ENCODE results near the gene LCMT1.
"Not testable (repeated sequence)": the region's sequence is repeated elsewhere in the genome, so short reads cannot be mapped to it uniquely, and the experiment has no call there.

LCMT1 gene

DNA sequence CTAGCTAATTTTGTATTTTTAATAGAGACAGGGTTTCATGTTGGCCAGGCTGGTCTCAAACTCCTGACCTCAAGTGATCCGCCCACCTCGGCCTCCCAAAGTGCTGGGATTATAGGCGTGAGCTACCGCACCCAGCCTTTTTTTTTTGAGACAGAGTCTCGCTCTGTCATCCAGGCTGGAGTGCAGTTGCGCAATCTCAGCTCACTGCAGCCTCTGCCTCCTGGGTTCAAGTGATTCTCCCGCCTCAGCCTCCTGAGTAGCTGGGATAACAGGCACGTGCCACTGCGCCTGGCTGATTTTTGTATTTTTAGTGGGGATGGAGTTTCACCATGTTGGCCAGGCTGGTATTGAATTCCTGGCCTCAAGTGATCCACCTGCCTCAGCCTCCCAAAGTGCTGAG lies 56.4 kb downstream of the LCMT1 start:
- H3K9me3 ChIP-seq (ENCODE audit: control insufficient read depth in 2 of 2, low read length in 2 of 2); H3K27me3 ChIP-seq (ENCODE audit: control insufficient read depth in 1 of 2, insufficient read depth in 2 of 2, low read length in 2 of 2); H3K27ac ChIP-seq (ENCODE audit: low read length); H3K9ac ChIP-seq (ENCODE audit: low read length in 2 of 2); H3K4me1 ChIP-seq (ENCODE audit: control insufficient read depth, insufficient read depth, low read length); H3K4me3 ChIP-seq (ENCODE audit: low read length in 2 of 2): not testable (repeated sequence)
- H3K36me3 ChIP-seq (ENCODE audit: control insufficient read depth in 2 of 2, insufficient read depth in 2 of 2, low read length in 2 of 2), result peaks cover 47 to 52% of the 10 kb centered on the region in 2 donors

GRCh38 chr16:25171390-25171789 lies 59.8 kb downstream of the LCMT1 start:
- peaks cover 36 to 46% of the 10 kb centered on the region in 2 donors for H3K36me3 ChIP-seq (ENCODE audit: control insufficient read depth in 2 of 2, insufficient read depth in 2 of 2, low read length in 2 of 2)
- H3K27ac ChIP-seq (ENCODE audit: low read length), result no peak overlapping the region
- no peaks in the 10 kb centered on the region for H3K9me3 ChIP-seq (ENCODE audit: control insufficient read depth in 2 of 2, low read length in 2 of 2)

DNA sequence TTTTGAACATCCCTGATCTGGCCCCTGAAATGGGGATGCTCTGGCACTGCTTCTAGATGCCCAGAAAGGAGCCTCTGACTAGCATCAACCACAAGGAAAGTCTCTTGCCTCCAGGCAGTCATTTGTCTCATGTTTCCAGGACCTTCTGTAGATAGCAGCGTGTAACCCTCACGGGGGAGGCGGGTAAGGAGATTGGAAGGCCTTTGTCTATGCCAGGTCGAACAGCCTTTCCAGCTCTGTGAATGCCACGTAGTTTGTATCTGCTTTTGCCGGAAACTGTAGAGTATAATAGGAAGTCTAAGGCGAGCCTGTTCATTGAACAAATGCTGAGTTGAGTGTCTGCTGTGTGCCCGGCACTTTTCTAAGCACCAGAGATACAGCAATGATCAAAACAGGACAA lies 61.3 kb downstream of the LCMT1 start:
- Histone ChIP-seq H3K27me3 (ENCODE audit: control insufficient read depth in 1 of 2, insufficient read depth in 2 of 2, low read length in 2 of 2) (no peaks in the 10 kb centered on the region), H3K9me3 (ENCODE audit: control insufficient read depth in 2 of 2, low read length in 2 of 2) (no peaks in the 10 kb centered on the region), H3K36me3 (ENCODE audit: control insufficient read depth in 2 of 2, insufficient read depth in 2 of 2, low read length in 2 of 2) (peaks cover 34 to 36% of the 10 kb centered on the region in 2 donors), H3K27ac (ENCODE audit: low read length) (no peak overlapping the region), H3K4me3 (ENCODE audit: low read length in 2 of 2) (no peak overlapping the region), H3K9ac (ENCODE audit: low read length in 2 of 2) (no peak overlapping the region), H3K4me1 (ENCODE audit: control insufficient read depth, insufficient read depth, low read length) (no peaks in the 10 kb centered on the region)

More at GRCh38 chr16:25171390-25171789, 59.8 kb downstream of the LCMT1 start:
- no peaks in the 10 kb centered on the region for H3K4me1 ChIP-seq (ENCODE audit: control insufficient read depth, insufficient read depth, low read length)
- no peak overlapping the region for H3K4me3 ChIP-seq (ENCODE audit: low read length in 2 of 2)
- H3K9ac ChIP-seq (ENCODE audit: low read length in 2 of 2), result no peak overlapping the region
- no peaks in the 10 kb centered on the region for H3K27me3 ChIP-seq (ENCODE audit: control insufficient read depth in 1 of 2, insufficient read depth in 2 of 2, low read length in 2 of 2)

GRCh38 chr16:25174285-25174684 lies 62.7 kb downstream of the LCMT1 start:
- Histone ChIP-seq H3K27me3 (ENCODE audit: control insufficient read depth in 1 of 2, insufficient read depth in 2 of 2, low read length in 2 of 2) (no peaks in the 10 kb centered on the region), H3K9ac (ENCODE audit: low read length in 2 of 2) (no peak overlapping the region), H3K36me3 (ENCODE audit: control insufficient read depth in 2 of 2, insufficient read depth in 2 of 2, low read length in 2 of 2) (peaks cover 35 to 37% of the 10 kb centered on the region in 2 donors), H3K27ac (ENCODE audit: low read length) (no peak overlapping the region), H3K9me3 (ENCODE audit: control insufficient read depth in 2 of 2, low read length in 2 of 2) (no peaks in the 10 kb centered on the region), H3K4me3 (ENCODE audit: low read length in 2 of 2) (no peak overlapping the region), H3K4me1 (ENCODE audit: control insufficient read depth, insufficient read depth, low read length) (no peaks in the 10 kb centered on the region)

DNA sequence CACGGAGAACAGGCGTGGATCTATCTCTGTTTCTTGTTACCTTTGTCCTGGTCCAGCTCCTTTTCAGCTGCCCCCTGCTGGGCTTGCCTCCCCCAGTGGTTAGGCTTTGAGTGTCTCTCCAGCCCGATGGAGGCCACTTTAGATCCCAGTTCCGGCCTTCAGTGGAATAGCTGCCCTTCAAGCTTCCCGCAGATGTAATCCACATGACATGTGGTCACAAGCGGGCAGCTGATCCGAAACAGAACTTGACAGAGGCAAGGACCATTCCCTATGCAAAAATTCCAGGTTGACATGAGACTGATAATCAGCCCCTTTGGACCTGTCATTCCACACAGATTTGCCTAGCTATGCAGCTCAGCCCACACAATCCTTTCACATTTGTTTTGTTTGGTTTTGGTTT lies 64.6 kb downstream of the LCMT1 start:
- Histone ChIP-seq H3K9ac (ENCODE audit: low read length in 2 of 2) (no peak overlapping the region), H3K27ac (ENCODE audit: low read length) (no peak overlapping the region), H3K9me3 (ENCODE audit: control insufficient read depth in 2 of 2, low read length in 2 of 2) (no peaks in the 10 kb centered on the region), H3K27me3 (ENCODE audit: control insufficient read depth in 1 of 2, insufficient read depth in 2 of 2, low read length in 2 of 2) (no peaks in the 10 kb centered on the region), H3K4me1 (ENCODE audit: control insufficient read depth, insufficient read depth, low read length) (no peaks in the 10 kb centered on the region), H3K4me3 (ENCODE audit: low read length in 2 of 2) (no peak overlapping the region), H3K36me3 (ENCODE audit: control insufficient read depth in 2 of 2, insufficient read depth in 2 of 2, low read length in 2 of 2) (peaks cover 26 to 31% of the 10 kb centered on the region in 2 donors)

- H3K4me3 ChIP-seq (ENCODE audit: low read length in 2 of 2), result no peak overlapping the region
- no peaks in the 10 kb centered on the region for H3K9me3 ChIP-seq (ENCODE audit: control insufficient read depth in 2 of 2, low read length in 2 of 2)
- H3K27ac ChIP-seq (ENCODE audit: low read length), result no peak overlapping the region
- H3K36me3 ChIP-seq (ENCODE audit: control insufficient read depth in 2 of 2, insufficient read depth in 2 of 2, low read length in 2 of 2), result peaks cover 25% of the 10 kb centered on the region in 2 donors
- H3K27me3 ChIP-seq (ENCODE audit: control insufficient read depth in 1 of 2, insufficient read depth in 2 of 2, low read length in 2 of 2), result no peaks in the 10 kb centered on the region
- H3K4me1 ChIP-seq (ENCODE audit: control insufficient read depth, insufficient read depth, low read length), result no peaks in the 10 kb centered on the region
- H3K9ac ChIP-seq (ENCODE audit: low read length in 2 of 2), result no peak overlapping the region
Observed at GRCh38 chr16:25177512-25177830, 65.9 kb downstream of the LCMT1 start.

GRCh38 chr16:25177831-25178688 lies 66.5 kb downstream of the LCMT1 start:
- H3K36me3 ChIP-seq (ENCODE audit: control insufficient read depth in 2 of 2, insufficient read depth in 2 of 2, low read length in 2 of 2), result peaks cover 21% of the 10 kb centered on the region in 2 donors
- H3K4me1 ChIP-seq (ENCODE audit: control insufficient read depth, insufficient read depth, low read length), result no peaks in the 10 kb centered on the region
- H3K9ac ChIP-seq (ENCODE audit: low read length in 2 of 2), result no peak overlapping the region
- no peak overlapping the region for H3K4me3 ChIP-seq (ENCODE audit: low read length in 2 of 2)
- H3K27me3 ChIP-seq (ENCODE audit: control insufficient read depth in 1 of 2, insufficient read depth in 2 of 2, low read length in 2 of 2), result no peaks in the 10 kb centered on the region
- no peaks in the 10 kb centered on the region for H3K9me3 ChIP-seq (ENCODE audit: control insufficient read depth in 2 of 2, low read length in 2 of 2)
- H3K27ac ChIP-seq (ENCODE audit: low read length), result no peak overlapping the region

GRCh38 chr16:25181236-25181635 lies 69.7 kb downstream of the LCMT1 start:
- peaks cover 8 to 13% of the 10 kb centered on the region in 2 donors for H3K36me3 ChIP-seq (ENCODE audit: control insufficient read depth in 2 of 2, insufficient read depth in 2 of 2, low read length in 2 of 2)
- not testable (repeated sequence) for H3K4me1 ChIP-seq (ENCODE audit: control insufficient read depth, insufficient read depth, low read length)

DNA sequence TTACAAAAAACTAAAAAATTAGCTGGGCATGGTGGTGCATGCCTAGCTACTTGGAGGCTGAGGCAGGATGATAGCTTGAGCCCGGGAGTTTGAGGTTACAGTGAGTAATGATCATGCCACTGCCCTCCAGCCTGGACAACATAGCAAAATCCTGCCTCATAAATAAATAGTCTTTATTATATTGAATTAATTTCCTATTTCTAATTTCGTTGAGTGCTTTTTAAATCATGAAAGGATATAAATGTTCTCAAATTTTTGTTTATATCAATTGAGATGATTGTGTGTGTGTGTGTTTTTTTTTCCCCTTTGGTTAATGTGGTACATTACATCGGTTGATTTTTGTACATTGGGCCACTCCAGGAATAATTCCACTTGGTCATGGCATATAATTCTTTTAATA lies 73.2 kb downstream of the LCMT1 start:
- Histone ChIP-seq H3K4me3 (ENCODE audit: low read length in 2 of 2) (no peak overlapping the region), H3K9me3 (ENCODE audit: control insufficient read depth in 2 of 2, low read length in 2 of 2) (no peaks in the 10 kb centered on the region), H3K27me3 (ENCODE audit: control insufficient read depth in 1 of 2, insufficient read depth in 2 of 2, low read length in 2 of 2) (no peaks in the 10 kb centered on the region), H3K27ac (ENCODE audit: low read length) (no peak overlapping the region), H3K36me3 (ENCODE audit: control insufficient read depth in 2 of 2, insufficient read depth in 2 of 2, low read length in 2 of 2) (no peaks in the 10 kb centered on the region), H3K4me1 (ENCODE audit: control insufficient read depth, insufficient read depth, low read length) (no peaks in the 10 kb centered on the region), H3K9ac (ENCODE audit: low read length in 2 of 2) (no peak overlapping the region)

More at GRCh38 chr16:25181236-25181635, 69.7 kb downstream of the LCMT1 start:
- H3K9me3 ChIP-seq (ENCODE audit: control insufficient read depth in 2 of 2, low read length in 2 of 2); H3K4me3 ChIP-seq (ENCODE audit: low read length in 2 of 2); H3K9ac ChIP-seq (ENCODE audit: low read length in 2 of 2); H3K27ac ChIP-seq (ENCODE audit: low read length); H3K27me3 ChIP-seq (ENCODE audit: control insufficient read depth in 1 of 2, insufficient read depth in 2 of 2, low read length in 2 of 2): not testable (repeated sequence)

GRCh38 chr16:25187491-25187795 lies 75.9 kb downstream of the LCMT1 start:
- no peak overlapping the region for H3K9ac ChIP-seq (ENCODE audit: low read length in 2 of 2)
- no peaks in the 10 kb centered on the region for H3K27me3 ChIP-seq (ENCODE audit: control insufficient read depth in 1 of 2, insufficient read depth in 2 of 2, low read length in 2 of 2)
- H3K36me3 ChIP-seq (ENCODE audit: control insufficient read depth in 2 of 2, insufficient read depth in 2 of 2, low read length in 2 of 2), result no peaks in the 10 kb centered on the region
- H3K4me3 ChIP-seq (ENCODE audit: low read length in 2 of 2), result no peak overlapping the region
- H3K9me3 ChIP-seq (ENCODE audit: control insufficient read depth in 2 of 2, low read length in 2 of 2), result no peaks in the 10 kb centered on the region
- no peak overlapping the region for H3K27ac ChIP-seq (ENCODE audit: low read length)
- no peaks in the 10 kb centered on the region for H3K4me1 ChIP-seq (ENCODE audit: control insufficient read depth, insufficient read depth, low read length)

GRCh38 chr16:25189305-25189704 lies 77.8 kb downstream of the LCMT1 start:
- no peaks in the 10 kb centered on the region for H3K36me3 ChIP-seq (ENCODE audit: control insufficient read depth in 2 of 2, insufficient read depth in 2 of 2, low read length in 2 of 2)
- H3K9me3 ChIP-seq (ENCODE audit: control insufficient read depth in 2 of 2, low read length in 2 of 2), result no peaks in the 10 kb centered on the region
- H3K9ac ChIP-seq (ENCODE audit: low read length in 2 of 2), result no peak overlapping the region
- H3K27ac ChIP-seq (ENCODE audit: low read length), result no peak overlapping the region
- H3K27me3 ChIP-seq (ENCODE audit: control insufficient read depth in 1 of 2, insufficient read depth in 2 of 2, low read length in 2 of 2), result no peaks in the 10 kb centered on the region
- H3K4me1 ChIP-seq (ENCODE audit: control insufficient read depth, insufficient read depth, low read length), result no peaks in the 10 kb centered on the region
- H3K4me3 ChIP-seq (ENCODE audit: low read length in 2 of 2), result no peak overlapping the region

Measured in stomach smooth muscle (tissue), 2 donors.